Suppressor macrophage (primary cell): Measurements from ENCODE around the gene CCDC39.
"Not testable (repeated sequence)": the region's sequence is repeated elsewhere in the genome, so short reads cannot be mapped to it uniquely, and the experiment has no call there.

ENCODE experiments used
- DNase-seq, 4 experiments: peaks; one replicate each; pipeline ENCODE4 v3.0.0-alpha.2; 2020 to 2022

The CCDC39 gene

DNA sequence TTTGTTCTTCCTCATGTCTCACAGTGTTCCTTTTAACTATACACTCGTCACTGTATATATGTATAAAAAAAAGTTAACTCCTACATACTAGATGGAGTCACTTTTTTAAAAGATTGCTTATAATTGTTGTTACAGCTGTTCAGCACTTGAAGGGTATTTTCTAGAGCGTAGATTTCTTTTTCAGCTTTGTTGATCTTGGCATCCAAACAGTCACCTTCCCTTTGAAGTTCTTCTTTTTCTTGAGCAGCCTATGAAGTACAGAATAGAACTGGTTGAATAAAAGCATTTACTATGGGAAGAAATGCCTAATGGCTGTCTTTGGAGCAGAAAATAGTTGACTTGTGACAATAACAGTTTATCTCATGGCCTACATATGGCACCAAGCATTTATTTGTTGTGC lies 59.6 kb downstream of the CCDC39 start:
- no peak for DNase-seq

GRCh38 chr3:180618563-180618962 lies 60.7 kb downstream of the CCDC39 start:
- DNase-seq: not testable (repeated sequence)

GRCh38 chr3:180617049-180617448 lies 62.2 kb downstream of the CCDC39 start:
- no peak for DNase-seq

GRCh38 chr3:180615954-180616353 lies 63.3 kb downstream of the CCDC39 start:
- no peak for DNase-seq

- no peak for DNase-seq
These were observed 66.9 kb downstream of the CCDC39 start for GRCh38 chr3:180612364-180612763.

GRCh38 chr3:180611006-180611405 lies 68.3 kb downstream of the CCDC39 start:
- no peak for DNase-seq

DNA sequence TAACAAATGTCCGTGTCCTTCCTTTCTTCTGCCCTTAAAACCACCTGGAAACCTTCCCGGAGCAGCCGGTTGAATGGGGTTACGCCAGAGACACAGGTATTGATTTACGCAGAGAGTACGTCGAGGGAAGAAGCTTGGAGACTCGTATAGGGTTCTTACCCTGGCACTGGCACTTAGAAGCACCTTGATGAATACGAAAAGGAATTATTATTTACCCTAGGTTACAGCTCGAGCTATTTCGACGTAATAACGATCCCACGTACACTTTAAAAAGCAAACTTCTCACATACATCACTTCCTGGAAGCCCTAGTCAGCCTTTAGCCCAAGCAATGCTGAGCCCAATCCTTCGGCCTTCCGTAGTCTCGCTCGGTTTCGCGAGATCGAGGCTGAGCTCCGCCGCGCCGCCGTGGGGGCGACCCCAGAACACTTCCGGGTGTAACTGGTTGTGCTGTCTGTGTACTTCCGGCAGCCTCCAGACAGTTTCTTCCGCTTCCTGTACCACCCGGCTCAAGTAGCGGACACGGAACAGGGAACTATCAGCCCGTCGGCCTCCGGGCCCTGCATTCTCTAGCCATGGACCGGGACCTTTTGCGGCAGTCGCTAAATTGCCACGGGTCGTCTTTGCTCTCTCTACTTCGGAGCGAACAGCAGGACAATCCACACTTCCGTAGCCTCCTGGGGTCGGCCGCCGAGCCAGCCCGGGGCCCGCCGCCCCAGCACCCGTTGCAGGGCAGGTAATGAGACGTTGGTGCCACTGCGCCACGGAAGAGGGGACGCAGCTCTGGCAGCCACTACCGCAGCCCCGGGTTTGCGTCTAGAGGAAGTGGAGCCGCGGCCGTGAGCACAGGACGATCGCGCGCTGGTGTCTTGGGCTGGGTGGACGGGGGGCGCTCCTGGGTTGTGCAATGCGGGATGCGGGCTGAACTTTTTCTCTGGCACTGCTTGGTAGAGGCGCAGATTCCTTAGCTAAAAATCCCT lies 77.3 kb downstream of the CCDC39 start, which contains the start of gene TTC14:
Gene TTC14, plus strand, starts transcription at position 476 of the 979 bp plus-strand sequence. Its CDS starts 99 bp downstream, at position 575.
- peak; percentile 93 to 98 (median 96) for DNase-seq

DNA sequence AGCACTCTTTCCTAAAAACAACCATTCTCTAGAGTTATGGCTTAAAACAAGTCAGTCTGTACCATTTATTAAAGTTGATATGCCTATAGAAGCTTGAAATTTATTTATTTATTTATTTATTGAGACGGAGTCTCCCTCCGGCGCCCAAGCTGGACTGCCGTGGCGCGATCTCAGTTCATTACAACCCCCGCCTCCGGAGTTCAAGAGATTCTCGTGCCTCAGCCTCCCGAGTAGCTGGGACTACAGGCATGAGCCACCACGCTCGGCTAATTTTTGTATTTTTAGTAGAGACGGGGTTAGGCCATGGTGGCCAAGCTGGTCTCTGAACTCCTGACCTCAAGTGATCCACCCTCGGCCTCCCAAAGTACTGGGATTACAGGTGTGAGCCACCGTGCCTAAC lies 78.8 kb downstream of the CCDC39 start:
- no peak for DNase-seq

- DNase-seq: no peak
These were observed 83.7 kb downstream of the CCDC39 start for GRCh38 chr3:180595559-180595935.

DNA sequence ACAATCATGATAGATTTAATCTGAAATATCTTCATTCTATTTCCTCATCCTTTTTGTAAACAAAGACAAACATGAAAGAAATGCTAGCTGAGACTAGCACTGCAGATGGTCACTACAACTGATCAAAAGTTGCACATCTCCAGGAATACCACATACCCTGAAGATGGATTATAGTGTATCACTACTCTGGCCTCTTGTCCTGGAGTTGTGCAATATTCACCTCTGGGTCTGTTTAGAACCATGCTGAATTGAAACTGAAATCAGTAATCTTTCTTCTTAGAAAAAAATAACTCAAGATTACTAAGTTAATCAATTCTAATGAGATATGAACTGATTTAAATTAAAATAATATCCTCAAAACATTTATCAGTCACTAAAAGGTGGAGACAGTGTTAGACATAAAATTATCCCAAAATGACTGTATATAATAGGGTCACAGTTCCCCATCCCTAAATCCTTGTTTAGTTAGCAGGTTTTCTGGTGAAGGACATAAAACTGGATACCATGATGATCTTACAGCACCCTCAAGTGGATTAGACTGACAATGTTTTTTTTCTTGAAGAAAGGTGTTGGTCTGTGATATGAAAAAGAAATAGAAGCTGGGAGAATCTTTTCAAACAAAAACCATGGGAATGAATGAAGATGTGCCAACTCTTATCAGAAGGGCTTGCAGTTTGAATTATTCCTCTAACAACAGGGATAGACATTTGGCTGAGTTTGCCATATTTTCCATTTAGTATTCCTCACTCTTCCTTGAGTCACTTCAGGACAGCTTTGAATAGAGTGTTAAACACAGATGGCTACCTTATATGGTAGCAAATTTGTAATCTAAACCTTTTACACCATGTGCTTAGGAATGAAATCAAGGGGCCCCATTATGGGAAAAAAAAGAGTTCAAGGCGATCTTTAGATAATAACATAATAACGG lies 84.4 kb downstream of the CCDC39 start:
- peak in 2 of 4 experiments; percentile 19 to 21 for DNase-seq

- not testable (repeated sequence) for DNase-seq
These were observed 85.7 kb downstream of the CCDC39 start for GRCh38 chr3:180593631-180594030.

DNA sequence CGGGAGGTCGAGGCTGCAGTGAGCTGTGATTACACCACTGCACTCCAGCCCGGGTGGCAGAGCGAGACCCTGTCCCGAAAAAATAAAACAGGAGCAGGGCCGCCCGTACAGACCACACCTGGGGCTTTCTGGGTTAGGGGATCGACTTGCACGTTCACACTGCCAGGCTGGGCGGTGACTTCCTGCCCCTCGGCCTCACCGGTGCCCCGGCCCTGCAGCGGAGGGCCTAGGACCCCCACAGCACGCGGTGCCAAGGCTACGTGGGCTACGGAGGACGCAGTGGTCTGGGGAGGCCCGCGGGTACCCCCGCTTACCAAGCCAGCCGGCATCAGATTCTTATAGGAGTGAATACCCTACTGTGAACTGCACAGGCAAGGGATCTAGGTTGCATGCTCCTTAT lies 88.9 kb downstream of the CCDC39 start:
- no peak for DNase-seq

DNA sequence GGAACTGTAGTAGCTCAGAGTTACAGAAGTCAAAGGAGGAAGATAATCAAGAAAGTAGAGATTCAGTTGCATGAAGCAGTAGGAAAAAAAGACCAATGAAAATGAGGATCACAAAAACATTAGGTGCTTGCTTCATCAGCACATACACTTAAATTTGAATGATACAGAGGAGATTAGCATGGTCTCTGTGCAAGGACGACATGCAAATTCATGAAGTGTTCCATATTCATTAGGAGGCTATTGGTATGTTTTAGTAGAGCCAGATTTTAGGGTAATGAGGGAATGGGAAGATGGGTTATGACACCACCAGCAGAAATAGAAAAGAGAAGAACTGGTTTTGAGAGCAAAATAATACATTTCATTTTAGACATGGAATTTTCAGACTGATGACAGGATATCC lies 98.4 kb downstream of the CCDC39 start:
- no peak for DNase-seq

GRCh38 chr3:180575571-180575970 lies 103.7 kb downstream of the CCDC39 start:
- DNase-seq: no peak

GRCh38 chr3:180571831-180572598 lies 107.3 kb downstream of the CCDC39 start:
- no peak for DNase-seq

- DNase-seq: no peak
These were observed 109.1 kb downstream of the CCDC39 start for GRCh38 chr3:180570238-180570637.

GRCh38 chr3:180564676-180565075 lies 114.6 kb downstream of the CCDC39 start:
- DNase-seq: no peak
